GM23248 (cell line): Measurements from ENCODE around the gene KCNE1. TPM values are rescaled to one million over a fixed set of nuclear protein-coding genes. Genes with fewer than 3 reads are reported as not detected.

Experiments used
- DNase-seq: peaks from one replicate; pipeline ENCODE4 v3.0.0-alpha.2; 2015
- H2AFZ ChIP-seq: fragments of 200-600 bp; sonication (generic); 2 replicates; pipeline ENCODE4 v1.6.1; 2016; ENCODE audit warnings: antibody characterized with exemption
- H3F3A ChIP-seq: fragments of 200-600 bp; sonication (generic); 2 replicates; pipeline ENCODE4 v1.6.1; 2016; ENCODE audit warnings: mild to moderate bottlenecking, antibody characterized with exemption, mixed run types; ENCODE audit not compliant: insufficient read depth
- H3K27ac ChIP-seq: fragments of 200-600 bp; sonication (generic); 2 replicates; pipeline ENCODE4 v1.5.1; 2016; ENCODE audit warnings: mild to moderate bottlenecking
- H3K27me3 ChIP-seq: fragments of 200-600 bp; sonication (generic); replicated peaks from 2 replicates; pipeline ENCODE4 v1.6.1; 2016; ENCODE audit warnings: mild to moderate bottlenecking; ENCODE audit not compliant: insufficient read depth
- H3K36me3 ChIP-seq: fragments of 200-600 bp; sonication (generic); 2 replicates; pipeline ENCODE4 v1.6.1; 2016; ENCODE audit warnings: low read depth, mild to moderate bottlenecking
- H3K4me1 ChIP-seq: fragments of 200-600 bp; sonication (generic); 2 replicates; pipeline ENCODE4 v1.6.1; 2016; ENCODE audit warnings: mild to moderate bottlenecking; ENCODE audit not compliant: insufficient read depth
- H3K4me2 ChIP-seq: fragments of 200-600 bp; sonication (generic); one replicate; pipeline ENCODE4 v1.6.1; 2016; ENCODE audit warnings: mild to moderate bottlenecking; ENCODE audit not compliant: unreplicated experiment
- H3K4me3 ChIP-seq: fragments of 200-600 bp; sonication (generic); 2 replicates; pipeline ENCODE4 v1.5.1; 2016; ENCODE audit warnings: mild to moderate bottlenecking
- H3K79me2 ChIP-seq: fragments of 200-600 bp; sonication (generic); 2 replicates; pipeline ENCODE4 v1.6.1; 2016; ENCODE audit warnings: mild to moderate bottlenecking; ENCODE audit not compliant: insufficient read depth
- H3K9ac ChIP-seq: fragments of 200-600 bp; sonication (generic); 2 replicates; pipeline ENCODE4 v1.6.1; 2016; ENCODE audit warnings: mild to moderate bottlenecking
- H3K9me2 ChIP-seq: fragments of 200-600 bp; sonication (generic); 2 replicates; pipeline ENCODE4 v1.6.1; 2016; ENCODE audit warnings: mixed run types, mild to moderate bottlenecking, moderate library complexity; ENCODE audit not compliant: insufficient read depth
- H3K9me3 ChIP-seq: fragments of 200-600 bp; sonication (generic); one replicate; pipeline ENCODE4 v1.6.1; 2017; ENCODE audit warnings: low read depth
- H4K20me1 ChIP-seq: fragments of 200-600 bp; sonication (generic); 2 replicates; pipeline ENCODE4 v1.6.0; 2016; ENCODE audit not compliant: insufficient read depth
- EZH2 ChIP-seq: fragments of 200-600 bp; sonication (generic); IDR thresholded peaks from 2 replicates; pipeline ENCODE4 v1.6.1; 2018; ENCODE audit warnings: antibody characterized with exemption, mild to moderate bottlenecking; ENCODE audit not compliant: insufficient read depth, poor library complexity, severe bottlenecking
- EZH2phosphoT487 ChIP-seq: fragments of 200-600 bp; sonication (generic); IDR thresholded peaks from 2 replicates; pipeline ENCODE4 v1.6.1; 2018; ENCODE audit warnings: antibody characterized with exemption, moderate library complexity, mild to moderate bottlenecking, low read depth; ENCODE audit not compliant: insufficient read depth
- WGBS, 2 experiments: methylation state at CpG; one replicate each; pipeline ENCODE4 v1.1.6; 2015 to 2017; ENCODE audit warnings: low lambda C conversion rate in 2 of 2, low coverage in 1 of 2; ENCODE audit errors: missing lambda C conversion rate in 2 of 2; 5-methylcytosine and 5-hydroxymethylcytosine counted together
- in situ Hi-C: fragments of 300-500 bp; cut with MboI; formaldehyde crosslinking; loops from 2 replicates; pipeline ENCODE4 v1.15.0; 2020
- polyA plus RNA-seq: library from polyadenylated mRNA; unstranded; fragments of >200 nt; fragmentation: Nextera tagmentation; extraction: Ambion mirVana; gene quantifications from 2 replicates; pipeline ENCODE4 v1.2.1, GENCODE V29; 2016
- total RNA-seq: library from RNA; depleted of rRNA; stranded (reverse); fragments of >200 nt; shearing (Covaris generic); gene quantifications from 2 replicates; pipeline ENCODE4 v1.2.3, GENCODE V29; 2014

The KCNE1 gene
- total and polyA plus RNA-seq, 2 experiments from 2014 or later: 0.43 TPM; not detected in 1

GRCh38 chr21:34522284-34522683 lies 10.3 kb upstream of the KCNE1 start:
- no peaks in the 10 kb centered on the region for H3K9me2 ChIP-seq
- 89 to 93% methylated on average over 6 of the region's 6 CpGs for WGBS, 2 experiments

GRCh38 chr21:34521561-34521960 lies 9.6 kb upstream of the KCNE1 start:
- Histone ChIP-seq H3F3A (peaks cover 47% of the 10 kb centered on the region), H3K4me2 (no peak overlapping the region), H3K36me3 (peaks cover 32% of the 10 kb centered on the region; the same call in 1 of the 2 replicates), H3K9ac (no peak overlapping the region), H3K27ac (no peak overlapping the region), H3K9me2 (no peaks in the 10 kb centered on the region), H3K79me2 (peaks cover 38% of the 10 kb centered on the region), H2AFZ (no peak overlapping the region), H3K9me3 (no peaks in the 10 kb centered on the region), H3K4me3 (no peak overlapping the region), H3K27me3 (no peaks in the 10 kb centered on the region), H3K4me1 (peaks cover 17% of the 10 kb centered on the region), H4K20me1 (no peaks in the 10 kb centered on the region)
- WGBS, 2 experiments: 99 to 100% methylated on average over 7 of the region's 7 CpGs
- TF ChIP-seq EZH2phosphoT487 (no peak), EZH2 (no peak)
- no peak for DNase-seq
- in situ Hi-C loops: no loop called here

More at GRCh38 chr21:34522284-34522683, 10.3 kb upstream of the KCNE1 start:
- in situ Hi-C loops: no loop called here
- no peak overlapping the region for H3K4me3 ChIP-seq
- H3K79me2 ChIP-seq: peaks cover 38% of the 10 kb centered on the region
- no peak overlapping the region for H2AFZ ChIP-seq
- peaks cover 43% of the 10 kb centered on the region for H3F3A ChIP-seq
- no peaks in the 10 kb centered on the region for H3K9me3 ChIP-seq
- TF ChIP-seq EZH2 (no peak), EZH2phosphoT487 (no peak)
- no peak for DNase-seq
- no peak overlapping the region for H3K9ac ChIP-seq
- H3K27ac ChIP-seq: no peak overlapping the region
- H3K36me3 ChIP-seq: peaks cover 25% of the 10 kb centered on the region; the same call in 1 of the 2 replicates
- peaks cover 20% of the 10 kb centered on the region for H3K4me1 ChIP-seq
- H3K4me2 ChIP-seq: no peak overlapping the region
- H3K27me3 ChIP-seq: no peaks in the 10 kb centered on the region
- no peaks in the 10 kb centered on the region for H4K20me1 ChIP-seq

GRCh38 chr21:34520764-34521508 lies 8.9 kb upstream of the KCNE1 start:
- Histone ChIP-seq H3K9ac (no peak overlapping the region), H3K9me3 (no peaks in the 10 kb centered on the region), H3K4me2 (no peak overlapping the region), H4K20me1 (no peaks in the 10 kb centered on the region), H3K27me3 (no peaks in the 10 kb centered on the region), H2AFZ (no peak overlapping the region), H3F3A (peaks cover 47% of the 10 kb centered on the region), H3K79me2 (peaks cover 33% of the 10 kb centered on the region), H3K27ac (no peak overlapping the region), H3K9me2 (no peaks in the 10 kb centered on the region), H3K4me1 (peaks cover 17% of the 10 kb centered on the region), H3K4me3 (no peak overlapping the region), H3K36me3 (peaks cover 38% of the 10 kb centered on the region; the same call in 1 of the 2 replicates)
- in situ Hi-C loops: no loop called here
- no peak for DNase-seq
- 94 to 97% methylated on average over 17 to 20 of the region's 20 CpGs for WGBS, 2 experiments
- TF ChIP-seq EZH2: no peak
- TF ChIP-seq EZH2phosphoT487: no peak

- Histone ChIP-seq H3K27me3 (no peaks in the 10 kb centered on the region), H3K79me2 (peaks cover 26% of the 10 kb centered on the region), H3K27ac (no peak overlapping the region), H3K36me3 (peaks cover 44% of the 10 kb centered on the region; the same call in 1 of the 2 replicates), H4K20me1 (no peaks in the 10 kb centered on the region), H3K4me1 (peaks cover 17% of the 10 kb centered on the region), H3K4me2 (no peak overlapping the region), H3K9me2 (no peaks in the 10 kb centered on the region), H3K9me3 (no peaks in the 10 kb centered on the region), H3K9ac (no peak overlapping the region), H3K4me3 (no peak overlapping the region), H2AFZ (no peak overlapping the region), H3F3A (peaks cover 48% of the 10 kb centered on the region)
- in situ Hi-C loops: no loop called here
- no peak for TF ChIP-seq EZH2phosphoT487
- no peak for TF ChIP-seq EZH2
- 97 to 98% methylated on average over 6 of the region's 6 CpGs for WGBS, 2 experiments
- DNase-seq: no peak
These were observed 8.3 kb upstream of the KCNE1 start for GRCh38 chr21:34520281-34520680.
